22Rv1 (cell line): ENCODE results near the gene CORO2B.

Source experiments
- CTCF ChIP-seq: fragments of 450-650 bp; IDR thresholded peaks from 2 replicates; pipeline ENCODE4 v1.5.1; 2017; ENCODE audit warnings: mild to moderate bottlenecking
- ZFX ChIP-seq: fragments of 450-650 bp; IDR thresholded peaks from 2 replicates; pipeline ENCODE4 v1.6.1; 2017; ENCODE audit warnings: antibody characterized with exemption, borderline replicate concordance

- TF ChIP-seq CTCF (no peak), ZFX (no peak)
Measured at GRCh38 chr15:68773036-68773435, 194.2 kb downstream of the CORO2B start.
